HG03097 (cell line): Measurements from ENCODE around the gene SLC16A3.

Experiments
- ATAC-seq: cut with Tn5 transposase; IDR thresholded peaks from one replicate; pipeline ENCODE4 v1.9.1; 2021; ENCODE audit not compliant: unreplicated experiment, low FRiP score

Gene SLC16A3

DNA sequence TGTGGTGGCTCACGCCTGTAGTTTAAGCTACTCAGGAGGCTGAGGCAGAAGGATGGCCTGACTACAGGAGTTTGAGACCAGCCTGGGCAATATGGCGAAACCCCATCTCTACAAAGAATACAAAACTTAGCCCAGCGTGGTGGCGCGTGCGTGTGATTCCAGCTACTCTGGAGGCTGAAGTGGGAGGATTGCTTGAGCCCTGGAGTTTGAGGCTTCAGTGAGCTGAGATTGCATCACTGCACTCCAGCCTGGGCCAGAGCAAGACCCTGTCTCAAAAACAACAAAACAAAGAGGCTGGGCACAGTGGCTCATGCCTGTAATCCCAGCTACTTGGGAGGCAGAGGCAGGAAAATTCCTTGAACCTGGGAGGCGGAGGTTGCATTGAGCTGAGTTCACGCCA lies 51.7 kb downstream of the SLC16A3 start:
- no peak for ATAC-seq

GRCh38 chr17:82281076-82281475 lies 52.2 kb downstream of the SLC16A3 start:
- no peak for ATAC-seq

GRCh38 chr17:82281502-82282238 lies 52.8 kb downstream of the SLC16A3 start:
- no peak for ATAC-seq

- no peak for ATAC-seq
Observed at GRCh38 chr17:82282239-82283207, 53.7 kb downstream of the SLC16A3 start.

DNA sequence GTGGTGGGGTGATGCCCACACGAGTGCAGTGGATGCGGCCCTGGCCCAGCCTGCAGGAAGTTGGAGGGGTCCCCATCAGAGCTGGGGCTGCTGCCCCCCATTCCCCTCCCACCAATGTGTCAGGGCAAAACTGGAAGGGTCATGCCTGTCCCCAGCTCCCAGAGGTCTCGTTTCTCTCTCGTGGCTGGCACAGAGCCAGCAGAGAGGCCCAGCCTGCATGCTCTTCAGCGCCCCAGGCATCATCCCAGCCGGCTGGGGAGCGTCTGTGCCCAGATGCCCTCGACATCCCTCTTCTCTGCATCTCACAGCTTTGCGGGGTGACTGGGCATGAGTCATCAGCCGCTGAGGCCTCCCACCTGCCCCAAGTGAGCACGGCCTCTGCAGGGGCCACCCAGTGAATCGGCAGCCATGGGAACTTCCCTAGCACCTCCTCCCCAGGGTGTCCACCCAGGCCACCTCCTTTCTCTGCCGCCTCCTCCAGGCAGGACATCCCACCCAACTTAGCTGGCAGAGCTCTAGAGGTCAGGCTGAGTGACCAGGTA lies 54.4 kb downstream of the SLC16A3 start:
- ATAC-seq = no peak

DNA sequence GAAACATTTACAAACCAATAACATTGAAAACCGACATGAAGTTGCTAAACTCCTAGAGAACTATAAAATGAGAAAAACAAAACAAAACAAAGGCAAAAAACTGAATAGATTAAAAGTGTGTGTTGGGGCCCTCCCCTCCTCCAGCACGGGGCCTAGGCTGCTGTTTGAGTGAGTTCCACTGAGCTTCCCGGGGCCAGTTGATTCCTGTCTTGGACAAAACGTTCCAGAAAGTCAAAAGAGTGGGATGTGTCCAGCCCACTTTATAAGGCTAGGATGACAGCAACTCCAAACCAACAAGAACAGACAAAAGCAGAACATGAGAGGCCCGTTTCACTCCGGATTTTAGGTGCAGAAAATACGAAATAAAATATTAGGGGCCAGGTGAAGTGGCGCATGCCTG lies 56.3 kb downstream of the SLC16A3 start:
- no peak for ATAC-seq

GRCh38 chr17:82287013-82287867 lies 58.4 kb downstream of the SLC16A3 start:
- ATAC-seq = no peak

GRCh38 chr17:82287868-82288801 lies 59.3 kb downstream of the SLC16A3 start:
- ATAC-seq = no peak
